ENCODE results near the gene SEPTIN6.

The SEPTIN6 gene

DNA sequence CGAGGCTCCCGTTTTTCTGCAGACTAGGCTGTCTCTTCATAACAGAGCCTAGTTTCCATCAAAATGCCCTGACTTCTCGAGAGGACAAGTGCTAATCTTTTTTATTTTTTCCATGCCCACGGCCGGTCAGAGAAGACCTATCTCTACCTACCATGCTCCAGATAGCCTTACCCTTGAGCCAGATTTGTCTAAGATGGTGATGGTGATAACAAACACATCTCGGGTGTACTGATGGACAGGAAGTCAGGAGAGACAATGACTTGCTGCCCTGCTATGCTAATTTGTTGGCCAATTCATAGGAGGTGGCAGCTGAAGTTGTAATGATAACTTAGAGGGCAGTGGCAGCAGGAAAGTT, 44.6 kb downstream of the SEPTIN6 start:
- no peak for DNase-seq (ENCODE audit: low read depth in 3 of 3)

DNA sequence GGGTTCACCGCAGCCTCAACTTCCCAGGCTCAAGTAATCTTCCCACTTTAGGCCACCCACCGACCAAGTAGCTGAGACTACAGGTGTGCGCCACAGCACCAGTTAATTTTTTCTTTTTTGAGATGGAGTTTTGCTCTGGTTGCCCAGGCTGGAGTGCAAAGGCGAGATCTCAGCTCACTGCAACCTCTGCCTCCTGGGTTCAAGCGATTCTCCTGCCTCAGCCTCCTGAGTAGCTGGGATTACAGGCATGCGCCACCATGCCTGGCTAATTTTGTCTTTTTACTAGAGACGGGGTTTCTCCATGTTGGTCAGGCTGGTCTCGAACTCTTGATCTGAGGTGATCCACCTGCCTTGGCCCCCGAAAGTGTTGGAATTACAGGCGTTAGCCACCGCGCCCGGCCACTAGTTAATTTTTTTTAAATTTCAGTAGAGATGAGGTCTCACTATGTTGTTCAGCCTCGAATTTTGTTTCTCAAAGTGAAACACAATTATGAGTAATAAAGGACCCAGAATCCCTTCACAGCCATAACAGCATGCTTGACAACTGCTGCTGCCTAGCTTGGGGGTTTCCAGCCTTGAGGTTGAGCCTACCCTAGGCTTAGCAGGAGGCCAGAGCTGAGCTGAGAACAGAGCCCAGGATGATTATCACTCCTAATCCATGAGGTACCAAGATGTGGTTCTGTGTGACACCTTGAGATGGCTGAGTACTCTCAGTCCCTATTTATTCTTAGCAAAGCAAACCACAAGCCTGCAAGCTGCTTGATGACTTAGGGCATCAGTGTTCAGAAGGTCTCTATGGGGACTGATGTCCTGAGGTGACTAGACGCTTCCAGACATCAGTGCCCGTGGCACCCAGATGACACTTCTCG, 45.2 kb downstream of the SEPTIN6 start:
- DNase-seq (ENCODE audit: low read depth in 3 of 3): peak; percentile 38 to 61 (median 46)

DNA sequence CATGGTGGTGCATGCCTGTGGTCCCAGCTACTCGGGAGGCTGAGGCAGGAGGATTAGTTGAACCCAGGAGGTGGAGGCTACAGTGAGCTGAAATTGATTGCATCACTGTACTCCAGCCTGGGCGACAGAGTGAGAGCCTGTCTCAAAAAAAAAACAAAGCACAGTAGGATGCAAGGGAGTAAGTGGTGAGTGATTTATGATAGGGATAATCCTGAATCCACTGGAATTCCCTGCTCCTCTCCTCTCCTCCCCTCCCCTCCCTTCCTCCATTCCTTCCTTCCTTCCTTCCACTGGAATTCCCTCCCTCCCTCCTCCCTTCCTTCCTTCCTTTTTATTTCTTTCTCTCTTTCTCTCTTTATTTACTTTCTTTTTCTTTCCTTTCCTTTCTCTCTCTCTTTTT, 45.9 kb downstream of the SEPTIN6 start:
- DNase-seq (ENCODE audit: low read depth in 3 of 3): no peak

DNA sequence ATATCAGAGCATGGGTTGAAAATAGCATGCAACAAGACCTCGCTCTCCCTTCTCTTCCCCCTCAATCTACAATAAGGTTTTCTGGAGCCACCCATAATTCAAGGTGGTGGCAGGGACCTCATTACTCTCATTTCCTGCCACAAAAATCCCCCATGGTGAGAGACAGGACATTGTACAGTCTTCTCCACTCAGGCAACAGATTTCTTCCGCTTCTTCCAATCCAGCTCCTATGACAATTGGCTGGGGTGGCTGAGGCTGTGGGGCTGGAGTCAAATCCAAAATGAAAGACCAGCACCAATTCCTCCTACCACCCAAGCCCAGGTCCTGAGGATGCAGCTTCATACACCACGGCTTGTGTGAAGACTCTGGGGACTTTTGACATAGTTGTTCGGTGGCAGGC, 46.5 kb downstream of the SEPTIN6 start:
- DNase-seq (ENCODE audit: low read depth in 3 of 3): no peak

DNA sequence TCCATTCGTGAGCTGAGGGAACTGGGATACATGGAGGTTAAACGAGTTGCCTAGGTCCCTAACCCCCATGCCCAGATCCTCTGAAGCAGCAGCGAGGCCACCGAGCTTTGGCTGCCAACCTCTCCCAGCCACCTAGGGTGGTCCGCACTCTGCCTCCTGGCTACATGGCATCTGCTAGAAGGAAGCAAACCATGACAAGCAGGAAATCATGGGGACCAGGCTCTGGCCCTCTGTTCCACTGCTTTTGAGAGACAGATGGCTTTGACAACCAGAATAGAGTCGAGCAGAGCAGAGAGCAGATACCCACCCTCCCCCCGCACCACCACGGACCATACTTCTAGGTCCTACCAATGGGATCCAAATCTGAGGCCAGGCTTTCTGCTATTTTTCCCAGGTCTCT, 49.3 kb downstream of the SEPTIN6 start:
- DNase-seq (ENCODE audit: low read depth in 3 of 3): no peak

Data from stimulated activated CD4-positive, alpha-beta T cell treated with anti-CD3 and anti-CD28 coated beads, TNF-alpha, amount 100 ng/mL, for 24 hours (primary cell).